ENCODE results near the gene IGFBP6. TPM values are rescaled to one million over a fixed set of nuclear protein-coding genes. Genes with fewer than 3 reads are reported as not detected.

Gene IGFBP6
- polyA plus RNA-seq, 2 of the 4 experiments (the other 2 are of a cell fraction) = 49.1 to 128 TPM

GRCh38 chr12:53086361-53086760, 11.1 kb upstream of the IGFBP6 start:
- CTCF ChIA-PET = interaction anchor here (1.2 to 45.5 kb wide), 7 partner anchors 2 to 127 kb away, joined by 3 to 1424 read pairs (median 4); partner anchors contain the start of genes IGFBP6, SOAT2, SPRYD3 and TNS2
- FAIRE-seq (no peak), ATAC-seq (no peak), DNase-seq (ENCODE audit: low read depth in 1 of 2, low spot score in 1 of 2) (no peak)
- Histone ChIP-seq H3K4me3 (no peak overlapping the region), H3K4me2 (no peak overlapping the region), H3K27ac (no peak overlapping the region), H3K4me1 (no peaks in the 10 kb centered on the region), H3K9me3 (peaks cover 12% of the 10 kb centered on the region; the same call in 2 of the 3 replicates)
- WGBS (ENCODE audit: missing lambda C conversion rate) = 81% methylated on average over 3 of the region's 3 CpGs
- POLR2A ChIA-PET = no interaction called here
- TF ChIP-seq CBX8 (IDR thresholded peaks at IDR 0.05) (no peak), CTCF (IDR thresholded peaks at IDR 0.05) (no peak), RNF2 (IDR thresholded peaks at IDR 0.05; ENCODE audit: borderline replicate concordance, low read depth) (no peak), RCOR1 (IDR thresholded peaks at IDR 0.05; ENCODE audit: low read depth, low read length) (no peak), PHF8 (IDR thresholded peaks at IDR 0.05; ENCODE audit: borderline replicate concordance, low read depth) (no peak), ZNF302 (CRISPR knock-in tag; IDR thresholded peaks at IDR 0.05) (no peak), KDM1A (IDR thresholded peaks at IDR 0.05; ENCODE audit: low read depth) (no peak), JUNB (IDR thresholded peaks at IDR 0.05) (no peak), POLR2AphosphoS2 (conservative IDR thresholded peaks at IDR 0.05; ENCODE audit: low read length) (no peak), RARB (CRISPR knock-in tag; IDR thresholded peaks at IDR 0.05) (no peak), TFCP2L1 (CRISPR knock-in tag; IDR thresholded peaks at IDR 0.05) (no peak), BHLHE40 (IDR thresholded peaks at IDR 0.05; ENCODE audit: low read depth, low read length) (no peak), HOXB13 (CRISPR knock-in tag; IDR thresholded peaks at IDR 0.05; ENCODE audit: low read depth) (no peak), NR3C1 (IDR thresholded peaks at IDR 0.05) (no peak), MYC (IDR thresholded peaks at IDR 0.05; ENCODE audit: borderline replicate concordance, low read length) (no peak), MAFK (IDR thresholded peaks at IDR 0.05; ENCODE audit: partially characterized antibody) (no peak), EHMT2 (IDR thresholded peaks at IDR 0.05; ENCODE audit: low read depth) (no peak), SREBF2 (IDR thresholded peaks at IDR 0.05) (no peak), ZC3H11A (IDR thresholded peaks at IDR 0.05) (no peak), CHD2 (IDR thresholded peaks at IDR 0.05; ENCODE audit: low read length, partially characterized antibody) (no peak)

- ChIA-PET CTCF (interaction anchor here (0.9 to 38.0 kb wide), 3 partner anchors 9 to 107 kb away, joined by 3 to 1424 read pairs (median 10); partner anchors contain the start of genes SPRYD3 and TNS2), POLR2A (interaction anchor here (1.6 kb wide), 1 partner anchor 11 kb away, joined by 7 read pairs; the partner anchor contains the start of gene SPRYD3)
- FAIRE-seq (no peak), DNase-seq (ENCODE audit: low read depth in 1 of 2, low spot score in 1 of 2) (no peak), ATAC-seq (no peak)
- no peak overlapping the region for H3K4me2 ChIP-seq
- peaks cover 11% of the 10 kb centered on the region for H3K4me1 ChIP-seq
- no peak overlapping the region for H3K27ac ChIP-seq
- H3K4me3 ChIP-seq = no peak overlapping the region
- no peaks in the 10 kb centered on the region; the same call in 2 of the 3 replicates for H3K9me3 ChIP-seq
- WGBS (ENCODE audit: missing lambda C conversion rate) = 72% methylated on average over 6 of the region's 6 CpGs
- TF ChIP-seq HES2 (IDR thresholded peaks at IDR 0.05) (no peak), HOXB13 (CRISPR knock-in tag; IDR thresholded peaks at IDR 0.05; ENCODE audit: low read depth) (no peak), ZFP36 (IDR thresholded peaks at IDR 0.05; ENCODE audit: borderline replicate concordance, partially characterized antibody) (no peak), POLR2A (IDR thresholded peaks at IDR 0.05; ENCODE audit: low read length) (no peak), NR3C1 (IDR thresholded peaks at IDR 0.05) (no peak), RCOR1 (IDR thresholded peaks at IDR 0.05; ENCODE audit: low read depth, low read length) (no peak), ATOH8 (CRISPR knock-in tag; IDR thresholded peaks at IDR 0.05; ENCODE audit: low read depth) (no peak), CTCF (IDR thresholded peaks at IDR 0.05) (no peak), POLR2AphosphoS2 (conservative IDR thresholded peaks at IDR 0.05; ENCODE audit: low read length) (no peak)
Measured at GRCh38 chr12:53090105-53090504, 7.4 kb upstream of the IGFBP6 start.

Data from A549 (cell line).